Osteocyte (in vitro differentiated cells): Measurements from ENCODE around the gene ACVR1C. TPM values are rescaled to one million over a fixed set of nuclear protein-coding genes. Genes with fewer than 3 reads are reported as not detected.

Experiments used
- DNase-seq: peaks from one replicate; pipeline ENCODE4 v3.0.0; 2021; ENCODE audit warnings: mixed read lengths; ENCODE audit not compliant: unreplicated experiment; ENCODE audit errors: extremely low spot score
- H3K27ac Mint-ChIP-seq: one replicate; pipeline ENCODE4 v1.8.0; 2021; ENCODE audit warnings: mild to moderate bottlenecking, mixed read lengths; ENCODE audit not compliant: unreplicated experiment
- H3K27me3 Mint-ChIP-seq: one replicate; pipeline ENCODE4 v1.8.0; 2021; ENCODE audit warnings: mixed read lengths; ENCODE audit not compliant: unreplicated experiment
- H3K36me3 Mint-ChIP-seq: one replicate; pipeline ENCODE4 v1.8.0; 2021; ENCODE audit warnings: mixed read lengths; ENCODE audit not compliant: unreplicated experiment
- H3K4me1 Mint-ChIP-seq: one replicate; pipeline ENCODE4 v1.8.0; 2021; ENCODE audit warnings: mixed read lengths; ENCODE audit not compliant: unreplicated experiment
- H3K4me3 Mint-ChIP-seq: one replicate; pipeline ENCODE4 v1.8.0; 2021; ENCODE audit warnings: mild to moderate bottlenecking, moderate library complexity, mixed read lengths; ENCODE audit not compliant: unreplicated experiment
- H3K9me3 Mint-ChIP-seq: one replicate; pipeline ENCODE4 v1.8.0; 2021; ENCODE audit warnings: mixed read lengths; ENCODE audit not compliant: unreplicated experiment
- total RNA-seq: library from RNA; stranded (reverse); gene quantifications from 2 replicates; pipeline ENCODE4 v1.2.1, GENCODE V29; 2021
- TF ChIP-seq, protein P1 (sequence below): fragments of 200-600 bp; sonication (generic); IDR thresholded peaks from 2 replicates; pipeline ENCODE4 v1.5.0; 2021; ENCODE audit warnings: antibody characterized with exemption, mild to moderate bottlenecking, moderate library complexity

The ACVR1C gene
- total RNA-seq, 1 donor from 2014 or later, result 0.08 TPM

DNA sequence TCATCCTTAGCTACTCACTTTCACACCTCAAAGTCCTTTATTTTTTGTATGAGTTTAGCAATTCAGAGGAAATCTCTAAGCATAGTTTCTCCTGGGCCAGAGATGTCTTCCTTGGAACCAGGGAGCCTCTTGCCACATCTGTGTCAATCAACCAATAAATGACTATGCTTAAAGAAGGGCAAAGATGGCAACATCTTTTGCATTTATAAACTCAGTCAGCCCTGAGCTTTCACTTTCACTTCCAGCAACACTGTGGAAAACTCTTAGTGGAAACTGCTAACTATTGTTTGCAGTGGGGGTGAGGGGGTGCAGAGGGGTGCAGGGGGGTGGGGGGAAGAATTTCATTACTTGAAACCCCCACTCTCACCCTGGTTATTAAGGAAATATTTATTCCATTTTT lies 3.4 kb downstream of the ACVR1C start:
- peaks cover 6% of the 10 kb centered on the region for H3K9me3 Mint-ChIP-seq

DNA sequence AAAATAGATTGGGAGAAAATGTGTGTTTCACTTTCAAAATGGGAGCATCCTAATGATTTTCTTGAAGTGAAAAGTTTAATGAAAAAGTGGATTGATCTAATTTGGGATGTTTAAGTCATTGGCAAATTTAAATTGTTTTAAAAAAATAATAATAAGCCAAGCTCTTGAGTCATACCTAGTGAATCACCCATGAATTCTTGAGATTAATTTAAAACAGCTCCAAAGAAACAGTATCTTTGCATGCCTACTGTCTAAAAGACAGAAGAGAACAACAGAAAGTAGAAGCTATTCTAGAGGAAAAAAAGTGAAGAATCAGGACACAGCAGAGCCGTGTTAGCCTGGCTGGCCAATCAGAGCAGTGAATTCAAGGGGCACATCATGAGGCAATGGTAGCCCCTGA lies 7.7 kb downstream of the ACVR1C start:
- H3K27ac Mint-ChIP-seq, result no peak overlapping the region
- peaks cover 6% of the 10 kb centered on the region for H3K9me3 Mint-ChIP-seq
- DNase-seq, result no peak
- TF ChIP-seq, protein P1, sequence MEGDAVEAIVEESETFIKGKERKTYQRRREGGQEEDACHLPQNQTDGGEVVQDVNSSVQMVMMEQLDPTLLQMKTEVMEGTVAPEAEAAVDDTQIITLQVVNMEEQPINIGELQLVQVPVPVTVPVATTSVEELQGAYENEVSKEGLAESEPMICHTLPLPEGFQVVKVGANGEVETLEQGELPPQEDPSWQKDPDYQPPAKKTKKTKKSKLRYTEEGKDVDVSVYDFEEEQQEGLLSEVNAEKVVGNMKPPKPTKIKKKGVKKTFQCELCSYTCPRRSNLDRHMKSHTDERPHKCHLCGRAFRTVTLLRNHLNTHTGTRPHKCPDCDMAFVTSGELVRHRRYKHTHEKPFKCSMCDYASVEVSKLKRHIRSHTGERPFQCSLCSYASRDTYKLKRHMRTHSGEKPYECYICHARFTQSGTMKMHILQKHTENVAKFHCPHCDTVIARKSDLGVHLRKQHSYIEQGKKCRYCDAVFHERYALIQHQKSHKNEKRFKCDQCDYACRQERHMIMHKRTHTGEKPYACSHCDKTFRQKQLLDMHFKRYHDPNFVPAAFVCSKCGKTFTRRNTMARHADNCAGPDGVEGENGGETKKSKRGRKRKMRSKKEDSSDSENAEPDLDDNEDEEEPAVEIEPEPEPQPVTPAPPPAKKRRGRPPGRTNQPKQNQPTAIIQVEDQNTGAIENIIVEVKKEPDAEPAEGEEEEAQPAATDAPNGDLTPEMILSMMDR, result no peak
- no peak overlapping the region for H3K4me3 Mint-ChIP-seq
- peaks cover 76% of the 10 kb centered on the region for H3K27me3 Mint-ChIP-seq
- peaks cover 4% of the 10 kb centered on the region for H3K4me1 Mint-ChIP-seq
- H3K36me3 Mint-ChIP-seq, result no peaks in the 10 kb centered on the region

More for the DNA sequence above, 3.4 kb downstream of the ACVR1C start:
- TF ChIP-seq, protein P1, result no peak
- Mint-ChIP-seq H3K4me3 (no peak overlapping the region), H3K4me1 (peaks cover 10% of the 10 kb centered on the region), H3K27me3 (peaks cover 63% of the 10 kb centered on the region), H3K27ac (no peak overlapping the region), H3K36me3 (no peaks in the 10 kb centered on the region)
- no peak for DNase-seq

DNA sequence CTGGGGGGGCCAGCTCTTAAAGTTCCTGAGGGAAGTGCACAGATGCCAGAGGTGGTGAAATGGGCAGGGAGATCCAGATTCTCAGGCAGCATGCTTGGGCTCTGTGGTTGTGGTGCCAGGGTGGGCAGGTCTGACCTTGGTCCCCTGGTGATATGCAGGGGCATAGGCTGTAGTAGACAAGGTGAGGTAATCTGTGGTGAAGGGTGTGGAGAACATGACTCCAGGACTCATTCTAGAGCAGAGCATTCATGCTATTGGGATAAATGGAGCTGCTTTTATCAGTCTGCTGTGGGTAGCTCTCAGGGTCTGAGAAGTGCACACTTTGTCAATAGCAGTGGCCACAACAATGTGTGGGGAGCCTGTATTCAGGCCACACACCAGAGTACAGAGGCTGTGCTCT lies 16.9 kb downstream of the ACVR1C start:
- Mint-ChIP-seq H3K36me3 (no peaks in the 10 kb centered on the region), H3K27ac (no peak overlapping the region), H3K4me3 (no peak overlapping the region), H3K4me1 (no peaks in the 10 kb centered on the region), H3K9me3 (peaks cover 27% of the 10 kb centered on the region), H3K27me3 (peaks cover 73% of the 10 kb centered on the region)
- DNase-seq, result no peak
- TF ChIP-seq, protein P1, result no peak

DNA sequence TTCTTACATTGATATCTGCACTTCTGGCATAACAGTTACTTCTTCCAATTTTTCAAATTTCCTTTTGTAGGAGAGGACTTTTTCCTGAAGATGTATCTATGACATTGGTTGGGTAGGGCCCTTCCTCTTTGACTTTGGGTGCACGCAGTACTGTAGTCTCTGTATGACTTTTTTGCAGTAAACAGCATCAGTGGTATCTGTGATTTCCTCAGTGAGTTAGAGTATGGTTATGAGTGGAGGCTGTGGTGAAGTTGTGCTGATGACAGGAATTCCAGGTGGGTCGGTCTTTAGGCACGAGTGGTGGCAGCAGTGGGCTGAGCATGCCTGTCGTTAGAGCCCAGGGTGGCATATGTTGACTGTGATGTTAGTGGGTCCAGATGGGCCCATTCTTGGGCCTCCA lies 17.6 kb downstream of the ACVR1C start:
- Mint-ChIP-seq H3K4me3 (no peak overlapping the region), H3K4me1 (no peaks in the 10 kb centered on the region), H3K27ac (no peak overlapping the region), H3K9me3 (peaks cover 27% of the 10 kb centered on the region), H3K27me3 (peaks cover 73% of the 10 kb centered on the region), H3K36me3 (no peaks in the 10 kb centered on the region)
- TF ChIP-seq, protein P1, result no peak
- no peak for DNase-seq

DNA sequence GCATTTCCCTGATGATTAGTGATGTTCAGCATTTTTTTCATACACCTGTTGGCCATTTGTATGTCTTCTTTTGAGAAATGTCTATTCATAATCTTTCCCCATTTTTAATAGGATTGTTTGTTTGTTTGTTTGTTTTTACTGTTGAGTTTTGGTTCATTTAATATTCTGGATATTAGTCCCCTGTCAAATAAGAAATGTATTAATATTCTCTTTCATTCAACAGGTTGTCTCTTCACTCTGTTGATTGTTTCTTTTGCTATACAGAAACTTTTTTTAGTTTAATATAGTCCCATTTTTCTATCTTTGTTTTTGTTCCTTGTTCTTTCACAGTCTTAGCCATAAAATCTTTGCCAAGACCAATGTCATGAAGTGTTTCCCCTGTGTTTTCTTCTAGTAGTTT lies 22.1 kb downstream of the ACVR1C start:
- no peak for DNase-seq
- TF ChIP-seq, protein P1, result no peak
- peaks cover 87% of the 10 kb centered on the region for H3K27me3 Mint-ChIP-seq
- H3K36me3 Mint-ChIP-seq, result no peaks in the 10 kb centered on the region
- peaks cover 22% of the 10 kb centered on the region for H3K9me3 Mint-ChIP-seq
- no peaks in the 10 kb centered on the region for H3K4me1 Mint-ChIP-seq
- no peak overlapping the region for H3K27ac Mint-ChIP-seq
- H3K4me3 Mint-ChIP-seq, result no peak overlapping the region
